Femur (tissue), 1 donor: ENCODE results near the gene HYAL1.
A peak's percentile ranks its signal among the peaks of the same experiment; 100 is the strongest.

Experiments used
- DNase-seq: peaks from one replicate; pipeline ENCODE4 v3.0.0-alpha.2; 2017

Gene HYAL1

DNA sequence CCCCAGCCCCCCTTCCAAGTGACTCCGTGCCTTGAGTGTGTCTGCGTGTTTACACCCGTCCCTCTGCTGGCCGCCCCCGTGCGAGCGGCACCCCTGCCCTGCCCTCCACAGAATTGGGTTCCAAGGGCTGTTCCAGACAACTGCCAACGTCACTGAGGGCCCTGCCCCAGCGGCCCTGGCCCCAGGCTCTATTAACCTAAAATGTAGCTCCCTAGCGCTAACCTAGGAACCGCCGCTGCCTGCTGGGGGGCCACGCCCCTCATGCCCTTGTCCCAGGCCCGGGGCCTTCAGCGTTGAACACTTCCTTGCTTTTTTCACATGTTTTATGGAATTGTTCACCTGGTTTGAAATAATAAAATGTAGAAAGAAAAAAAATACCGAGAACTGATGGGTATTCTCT lies 44.4 kb downstream of the HYAL1 start:
- DNase-seq: no peak

DNA sequence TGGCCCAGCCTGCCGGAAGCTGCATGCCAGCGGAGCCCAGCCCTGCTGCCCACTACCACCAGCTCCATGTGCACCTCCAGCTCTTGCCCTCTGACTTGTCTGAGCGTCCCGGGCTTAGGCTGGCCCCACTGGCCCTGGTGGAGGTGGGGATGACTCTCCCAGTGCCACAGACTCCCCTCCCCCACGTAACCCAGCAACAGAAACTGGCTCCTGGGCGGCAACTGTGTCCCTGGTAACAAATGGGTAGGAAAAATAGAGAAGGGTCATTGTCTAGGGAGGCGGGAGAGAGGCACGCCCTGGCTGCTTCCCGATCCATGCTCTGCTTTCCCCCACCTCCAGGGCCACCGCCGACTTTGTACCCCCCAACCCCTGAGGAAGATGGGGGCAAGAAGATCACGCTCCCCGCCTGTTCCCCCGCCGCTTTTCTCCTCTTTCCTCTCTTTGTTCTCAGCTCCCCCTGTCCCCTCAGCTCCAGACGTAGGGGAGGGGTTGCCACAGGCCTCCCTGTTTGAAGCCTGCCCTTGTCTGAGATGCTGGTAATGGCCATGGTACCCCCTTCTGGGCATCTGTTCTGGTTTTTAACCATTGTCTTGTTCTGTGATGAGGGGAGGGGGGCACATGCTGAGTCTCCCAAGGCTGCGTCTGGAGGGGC lies 45.2 kb downstream of the HYAL1 start:
- DNase-seq: no peak

DNA sequence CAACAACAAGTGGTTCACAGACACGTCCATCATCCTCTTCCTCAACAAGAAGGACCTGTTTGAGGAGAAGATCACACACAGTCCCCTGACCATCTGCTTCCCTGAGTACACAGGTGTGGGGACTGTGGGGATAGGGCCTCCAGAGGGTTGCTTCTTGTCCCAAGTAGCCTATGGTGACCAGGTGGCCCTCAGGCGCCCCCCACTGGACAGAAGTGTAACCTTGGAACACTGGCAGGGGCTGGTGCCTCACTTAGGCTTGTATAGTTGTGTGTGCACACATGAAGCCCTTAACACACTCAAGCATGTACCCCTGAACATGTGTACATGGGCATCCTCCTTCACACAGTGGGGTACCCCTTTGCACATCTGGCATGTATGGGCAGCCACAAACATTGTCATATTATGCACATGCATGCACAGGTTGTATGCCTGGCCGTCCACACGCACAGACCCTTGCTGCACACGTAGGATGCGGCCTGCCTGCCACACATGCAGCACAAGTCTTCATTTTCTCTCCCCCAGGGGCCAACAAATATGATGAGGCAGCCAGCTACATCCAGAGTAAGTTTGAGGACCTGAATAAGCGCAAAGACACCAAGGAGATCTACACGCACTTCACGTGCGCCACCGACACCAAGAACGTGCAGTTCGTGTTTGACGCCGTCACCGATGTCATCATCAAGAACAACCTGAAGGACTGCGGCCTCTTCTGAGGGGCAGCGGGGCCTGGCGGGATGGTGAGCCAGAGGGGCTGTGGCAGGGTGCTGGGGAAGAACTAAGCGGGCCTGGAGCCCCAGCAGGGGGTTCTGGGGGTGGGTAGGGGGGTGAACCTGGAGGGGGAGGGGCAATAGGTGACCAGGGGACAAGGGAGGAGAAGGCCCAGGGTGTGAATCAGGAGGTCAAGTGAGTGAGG lies 46.1 kb downstream of the HYAL1 start:
- DNase-seq: no peak

DNA sequence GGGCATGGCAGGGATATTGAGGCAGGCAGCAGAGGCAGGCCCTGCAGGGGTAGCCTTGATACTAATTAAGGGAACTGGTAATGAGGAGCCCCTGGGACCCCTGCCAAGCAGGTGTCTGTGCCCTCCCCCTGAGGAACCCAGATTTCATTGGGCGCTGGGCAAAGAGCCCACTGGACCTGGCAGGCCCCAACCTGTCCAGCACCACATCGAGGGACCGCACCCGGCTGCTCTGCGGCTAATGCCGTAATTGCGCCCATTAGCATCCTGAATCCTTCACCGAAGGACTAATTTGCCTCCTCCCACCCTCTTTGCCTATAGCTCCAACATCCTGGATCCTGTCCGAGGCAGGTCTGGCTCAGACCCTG lies 48.1 kb downstream of the HYAL1 start:
- no peak for DNase-seq

DNA sequence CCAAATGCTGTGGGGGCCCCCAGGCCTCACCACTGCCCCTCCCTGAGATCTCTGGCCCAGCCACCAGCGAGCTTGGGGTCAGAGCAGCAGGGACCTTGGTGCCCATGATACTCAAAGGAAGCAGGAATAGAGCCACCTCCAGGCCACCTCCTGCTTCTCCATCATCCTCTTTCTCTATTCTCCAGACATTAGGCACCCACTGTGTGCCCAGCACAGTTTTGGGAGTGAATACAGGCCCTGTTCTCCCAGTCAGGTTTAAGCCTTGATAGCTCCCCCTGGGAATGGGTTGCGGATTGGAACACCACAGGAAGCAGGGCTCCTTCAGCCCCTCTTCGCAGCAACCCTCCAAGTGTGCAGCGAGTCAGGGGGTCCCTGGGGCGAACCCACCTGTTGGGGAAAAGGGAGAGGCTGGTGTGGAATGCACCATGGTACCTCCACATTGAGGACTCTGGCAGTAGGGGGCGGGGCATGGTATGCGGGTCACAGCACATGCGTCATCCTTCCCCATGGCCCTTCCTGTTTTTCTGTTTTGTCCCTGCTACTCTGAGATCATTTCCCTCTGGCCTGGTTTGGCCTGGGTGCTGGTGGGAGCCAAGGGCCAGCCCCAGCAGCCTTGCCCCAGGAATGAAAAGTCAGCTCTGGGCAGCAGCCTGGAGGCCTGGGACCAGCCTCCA lies 48.7 kb downstream of the HYAL1 start:
- DNase-seq: peak; percentile 60

DNA sequence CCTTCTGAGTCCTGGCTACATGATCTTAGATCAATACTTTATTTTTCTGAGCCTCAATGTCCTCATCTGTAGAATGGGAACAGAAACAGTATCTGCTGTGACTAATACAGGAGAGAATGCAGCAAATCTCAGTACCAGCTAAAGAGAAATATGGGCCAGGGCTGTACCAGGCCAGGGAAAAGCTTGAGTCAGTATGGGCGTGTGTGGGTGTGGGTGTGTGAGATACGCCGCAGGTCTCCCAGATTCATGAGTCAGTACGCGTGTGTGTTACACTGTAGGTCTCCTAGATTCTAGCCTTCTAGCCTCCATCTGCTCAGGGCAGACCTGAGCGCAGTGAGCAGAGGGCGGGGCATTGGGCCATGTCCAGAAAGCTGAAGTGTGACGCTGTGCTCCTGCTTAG lies 52.2 kb downstream of the HYAL1 start:
- no peak for DNase-seq

DNA sequence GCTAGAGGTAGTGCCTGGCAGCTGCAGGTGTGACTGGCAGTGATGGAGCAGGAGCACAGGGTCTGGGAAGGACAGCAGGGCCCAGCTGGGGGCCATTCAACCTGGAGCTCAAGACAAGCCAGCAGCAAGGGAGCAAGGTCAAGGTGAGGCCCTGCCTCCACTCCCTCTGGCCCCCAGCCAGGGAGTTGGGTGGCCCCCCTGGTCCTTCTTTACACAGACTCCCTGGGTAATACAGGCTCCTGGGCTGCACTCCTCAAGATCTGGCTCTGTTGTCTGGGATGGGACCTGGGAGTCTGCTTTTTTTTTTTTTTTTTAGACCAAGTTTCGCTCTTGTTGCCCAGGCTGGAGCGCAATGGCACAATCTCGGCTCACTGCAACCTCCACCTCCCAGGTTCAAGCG lies 52.9 kb downstream of the HYAL1 start:
- DNase-seq: no peak
